Gastrocnemius medialis (tissue), 4 donors: ENCODE results near the gene FFAR2. TPM values are rescaled to one million over a fixed set of nuclear protein-coding genes. Genes with fewer than 3 reads are reported as not detected.

Experiments used
- ATAC-seq, 2 donors: fragments of 150-250 bp; one replicate each; pipeline ENCODE4 v1.9.1; 2016
- DNase-seq, 2 donors: peaks; one replicate each; pipeline ENCODE4 v3.0.0-alpha.2; 2019
- H3K27ac ChIP-seq, 4 donors: fragments of 200-600 bp; sonication (generic); 1 replicate in 1 of 4; 2 replicates in 3 of 4; pipeline ENCODE4 v1.5.1; 2016 to 2018; ENCODE audit warnings: mild to moderate bottlenecking in 2 of 4, moderate library complexity in 1 of 4
- H3K27me3 ChIP-seq, 3 donors: fragments of 200-600 bp; sonication (generic) in 2 of 3; 1 replicate in 1 of 3; 2 replicates in 2 of 3; pipeline versions ENCODE4 v1.5.1 to v1.6.0; 2016 to 2019; ENCODE audit warnings: mild to moderate bottlenecking in 1 of 3, moderate library complexity in 1 of 3
- H3K36me3 ChIP-seq, 2 donors: fragments of 200-600 bp; sonication (generic) in 1 of 2; one replicate each; pipeline ENCODE4 v1.5.1; 2017 to 2018
- H3K4me1 ChIP-seq, 2 donors: fragments of 200-600 bp; sonication (generic) in 1 of 2; one replicate each; pipeline ENCODE4 v1.5.1; 2016 to 2017; ENCODE audit warnings: mild to moderate bottlenecking in 2 of 2
- H3K4me3 ChIP-seq, 4 donors: fragments of 200-600 bp; sonication (generic) in 3 of 4; 1 replicate in 1 of 4; 2 replicates in 3 of 4; pipeline ENCODE4 v1.5.1; 2016 to 2019; ENCODE audit warnings: mild to moderate bottlenecking in 2 of 4
- H3K9me3 ChIP-seq, 3 donors: fragments of 200-600 bp; sonication (generic) in 2 of 3; 1 replicate in 1 of 3; 2 replicates in 2 of 3; pipeline ENCODE4 v1.5.1; 2016 to 2019
- CTCF ChIP-seq, 5 experiments: fragments of 450-650 bp in 3 of 5; fragments of 200-600 bp in 2 of 5; sonication (generic) in 2 of 5; IDR thresholded peaks in 4 of 5; conservative IDR thresholded peaks in 1 of 5; 1 replicate in 4 of 5; 2 replicates in 1 of 5; pipeline ENCODE4 v1.5.1; 2016 to 2019; ENCODE audit warnings: antibody characterized with exemption in 5 of 5, mild to moderate bottlenecking in 3 of 5, moderate library complexity in 3 of 5
- POLR2A ChIP-seq, 2 donors: fragments of 450-650 bp; IDR thresholded peaks; one replicate each; pipeline ENCODE4 v1.6.1; 2017; ENCODE audit warnings: antibody characterized with exemption in 2 of 2, mild to moderate bottlenecking in 2 of 2, moderate library complexity in 2 of 2
- in situ Hi-C, 4 donors: fragments of 200-750 bp; cut with MboI; loops; one replicate each; pipeline versions ENCODE4 v1.15.0 to v1.8.0; 2017; ENCODE audit warnings: low sequenced_read_pairs in 4 of 4
- intact Hi-C: fragments of 100-400 bp; cut with DNase I; formaldehyde crosslinking; loops from one replicate; pipeline ENCODE4 v1.15.1; 2023; ENCODE audit warnings: low total_unique reads
- total RNA-seq, 4 donors: library from RNA; depleted of rRNA; stranded (reverse); fragments of >200 nt; gene quantifications; one replicate each; pipeline versions ENCODE4 v1.1.0 to v1.2.3, GENCODE V29; 2016

The FFAR2 gene
- total RNA-seq, 4 donors from 2014 or later = not detected

- no peak for TF ChIP-seq CTCF (IDR thresholded peaks at IDR 0.05 in 4 of 5, conservative IDR thresholded peaks at IDR 0.05 in 1 of 5)
- peaks cover 0 to 4% (median 0%) of the 10 kb centered on the region in 3 donors for H3K27me3 ChIP-seq
- peaks cover 0 to 5% of the 10 kb centered on the region in 2 donors for H3K4me1 ChIP-seq
- H3K9me3 ChIP-seq = no peaks in the 10 kb centered on the region
- no peak for DNase-seq
- H3K36me3 ChIP-seq = no peaks in the 10 kb centered on the region
- H3K27ac ChIP-seq = no peak overlapping the region
- H3K4me3 ChIP-seq = no peak overlapping the region
- in situ Hi-C loops (no loop called here), intact Hi-C loops (no loop called here)
- ATAC-seq = no peak
Measured at GRCh38 chr19:35429698-35430408, 18.2 kb upstream of the FFAR2 start.

- DNase-seq (no peak), ATAC-seq (no peak)
- intact Hi-C loops (no loop called here), in situ Hi-C loops (no loop called here)
- Histone ChIP-seq H3K9me3 (no peaks in the 10 kb centered on the region), H3K36me3 (no peaks in the 10 kb centered on the region), H3K4me3 (no peak overlapping the region), H3K27ac (no peak overlapping the region), H3K27me3 (peaks cover 0 to 4% (median 0%) of the 10 kb centered on the region in 3 donors), H3K4me1 (peaks cover 0 to 6% of the 10 kb centered on the region in 2 donors)
- TF ChIP-seq CTCF (IDR thresholded peaks at IDR 0.05 in 4 of 5, conservative IDR thresholded peaks at IDR 0.05 in 1 of 5) (no peak), POLR2A (IDR thresholded peaks at IDR 0.05) (no peak)
Measured at GRCh38 chr19:35430409-35431144, 17.5 kb upstream of the FFAR2 start.

- DNase-seq (no peak), ATAC-seq (no peak)
- Histone ChIP-seq H3K4me1 (peaks cover 2 to 10% of the 10 kb centered on the region in 2 donors), H3K36me3 (no peaks in the 10 kb centered on the region), H3K27me3 (peaks cover 0 to 4% (median 0%) of the 10 kb centered on the region in 3 donors), H3K27ac (no peak overlapping the region), H3K9me3 (no peaks in the 10 kb centered on the region), H3K4me3 (no peak overlapping the region)
- no peak for TF ChIP-seq CTCF (IDR thresholded peaks at IDR 0.05 in 4 of 5, conservative IDR thresholded peaks at IDR 0.05 in 1 of 5)
- TF ChIP-seq POLR2A (IDR thresholded peaks at IDR 0.05) = no peak
- in situ Hi-C loops = no loop called here
- intact Hi-C loops = no loop called here
Measured at GRCh38 chr19:35431145-35431807, 16.8 kb upstream of the FFAR2 start.

- ATAC-seq (no peak), DNase-seq (no peak)
- peaks cover 0 to 4% (median 3%) of the 10 kb centered on the region in 3 donors for H3K27me3 ChIP-seq
- no peaks in the 10 kb centered on the region for H3K9me3 ChIP-seq
- peaks cover 3 to 18% of the 10 kb centered on the region in 2 donors for H3K4me1 ChIP-seq
- H3K27ac ChIP-seq = no peak overlapping the region
- intact Hi-C loops (no loop called here), in situ Hi-C loops (no loop called here)
- H3K36me3 ChIP-seq = no peaks in the 10 kb centered on the region
- TF ChIP-seq POLR2A (IDR thresholded peaks at IDR 0.05) (no peak), CTCF (IDR thresholded peaks at IDR 0.05 in 4 of 5, conservative IDR thresholded peaks at IDR 0.05 in 1 of 5) (no peak)
- no peak overlapping the region for H3K4me3 ChIP-seq
Measured at GRCh38 chr19:35432911-35433310, 15.1 kb upstream of the FFAR2 start.
